ENCODE data around the gene CDH13.

Gene CDH13

DNA sequence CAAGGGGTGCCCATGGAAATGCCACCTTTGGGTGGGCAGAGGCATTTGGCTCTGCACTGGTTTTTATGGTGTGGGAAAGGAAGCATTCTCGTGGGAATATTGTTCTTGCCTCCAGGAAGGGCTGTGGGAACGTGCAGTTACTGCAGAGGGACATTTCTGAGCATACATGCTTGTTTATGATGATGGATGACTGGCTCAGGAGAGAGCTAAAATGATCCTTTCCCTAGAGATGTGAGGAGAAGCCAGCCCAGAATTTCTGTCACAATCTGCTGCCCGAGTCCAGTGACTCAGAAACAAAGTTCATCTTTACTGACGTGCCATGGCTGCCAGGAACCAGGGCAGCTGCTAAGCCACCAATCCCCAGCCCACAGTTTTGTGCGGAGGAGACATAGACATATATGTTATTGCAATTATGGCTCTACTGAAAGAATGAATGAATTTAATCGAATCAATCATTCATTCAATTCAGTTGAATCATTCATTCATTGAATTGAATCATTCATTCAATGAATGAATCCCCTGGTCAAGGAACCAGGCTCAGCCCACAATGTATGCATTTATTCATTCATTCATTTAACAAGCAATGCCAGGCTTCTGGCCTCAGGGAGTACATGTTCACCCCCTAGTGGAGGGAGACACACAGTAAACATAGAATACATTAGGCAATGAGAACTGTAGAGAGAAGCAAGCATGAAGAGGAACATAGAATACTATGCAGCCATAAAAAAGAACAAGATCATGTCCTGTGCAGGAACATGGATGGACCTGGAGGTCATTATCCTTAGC lies 766.6 kb downstream of the CDH13 start:
- no peak for DNase-seq

DNA sequence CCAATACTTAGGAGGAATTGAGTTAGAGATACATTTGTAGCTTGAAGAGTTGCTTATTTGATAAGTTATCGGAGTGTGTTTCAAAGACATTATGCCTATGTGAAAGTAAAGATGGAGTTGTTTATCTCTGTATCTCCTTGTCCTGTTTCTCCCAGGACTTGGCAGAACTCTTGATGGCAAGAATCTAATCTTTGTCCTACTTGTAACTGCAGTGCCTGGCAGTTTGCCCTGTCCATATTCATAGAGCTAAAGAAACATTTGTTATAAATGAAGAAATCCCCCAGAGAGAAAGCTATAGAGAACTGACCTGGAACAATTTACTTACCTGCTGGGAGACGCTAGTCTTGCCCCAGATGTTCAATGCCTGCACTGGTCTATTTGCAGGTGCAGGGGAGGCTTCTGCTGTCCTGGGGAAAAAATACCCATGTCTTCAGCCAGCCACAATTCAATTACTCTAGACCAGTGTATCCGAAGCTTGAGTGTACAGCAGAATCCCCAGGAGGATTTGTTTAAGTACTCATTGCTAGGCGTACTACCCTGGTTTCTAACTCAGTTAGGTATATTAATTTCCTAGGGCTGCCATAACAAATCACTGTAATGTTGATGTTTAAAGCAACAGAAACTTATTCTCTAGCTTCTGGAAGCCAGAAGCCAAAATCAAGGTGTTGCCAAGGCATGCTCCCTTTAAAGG lies 771.0 kb downstream of the CDH13 start:
- no peak for DNase-seq

DNA sequence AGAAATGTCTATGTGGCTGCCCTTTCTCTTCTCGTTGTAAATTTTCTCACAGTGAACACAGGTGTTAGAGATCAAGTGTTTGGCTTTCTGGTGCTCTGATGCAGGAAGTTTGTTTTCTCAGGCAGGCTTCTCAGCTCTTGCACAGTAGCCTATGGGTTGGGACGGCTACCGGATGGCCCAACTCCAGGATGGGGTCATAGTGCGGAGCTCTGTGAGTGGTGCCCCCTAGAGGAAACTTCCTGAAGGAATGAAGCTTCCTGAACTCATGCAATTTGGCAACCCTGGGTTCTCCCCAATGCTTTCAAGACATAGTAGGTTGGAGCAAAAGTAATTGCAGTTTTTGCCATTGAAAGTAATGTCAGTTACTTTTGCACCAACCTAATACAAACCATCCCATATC lies 773.5 kb downstream of the CDH13 start:
- DNase-seq, result no peak

DNA sequence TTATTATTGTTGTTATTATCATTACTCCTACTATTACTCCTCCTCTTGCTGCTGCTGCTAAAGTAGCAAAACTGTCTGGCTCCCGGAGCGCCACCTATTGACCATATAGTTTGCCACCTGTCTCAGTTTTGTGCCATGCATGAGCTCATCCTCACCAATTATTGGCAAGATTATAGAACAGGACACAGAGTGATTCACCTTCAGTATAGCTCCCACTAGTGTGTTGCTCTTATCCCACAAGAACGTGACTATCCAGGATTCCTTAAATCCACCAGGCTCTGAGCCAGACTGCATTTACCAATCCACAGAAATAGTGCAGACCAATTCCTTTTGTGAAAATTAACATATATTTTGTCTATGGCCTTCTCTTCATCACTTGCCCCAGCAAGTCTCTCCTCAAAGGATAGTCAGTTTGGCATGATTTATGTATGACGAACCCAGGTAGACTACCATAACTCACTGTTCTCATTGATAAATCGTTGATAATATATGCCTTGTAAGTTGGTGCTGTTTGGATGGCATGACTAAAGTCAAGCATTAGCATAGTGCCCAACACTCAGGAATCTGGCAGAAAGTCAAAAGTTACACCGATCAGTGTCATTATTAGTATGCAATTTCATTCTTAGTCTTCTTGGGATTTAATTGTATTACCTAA lies 775.5 kb downstream of the CDH13 start:
- DNase-seq, result no peak

DNA sequence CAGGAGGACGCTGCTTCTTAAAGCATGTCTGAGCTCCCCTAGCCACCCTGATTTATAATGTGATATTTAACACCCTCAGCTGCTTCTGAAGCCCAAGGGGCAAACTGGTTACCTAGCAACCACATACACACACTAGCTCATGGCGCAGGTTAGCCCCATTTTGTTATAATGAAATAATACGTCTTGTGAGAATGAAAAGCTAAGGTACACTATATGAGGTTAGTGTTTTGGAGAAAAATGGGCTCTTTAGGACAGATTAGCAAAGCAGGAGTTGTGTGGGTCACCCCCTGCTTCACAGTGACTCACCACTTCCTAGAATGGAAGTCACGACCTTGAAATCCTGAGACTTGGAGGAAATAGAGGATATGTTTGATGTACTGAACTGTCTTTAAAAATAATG lies 776.2 kb downstream of the CDH13 start:
- no peak for DNase-seq

DNA sequence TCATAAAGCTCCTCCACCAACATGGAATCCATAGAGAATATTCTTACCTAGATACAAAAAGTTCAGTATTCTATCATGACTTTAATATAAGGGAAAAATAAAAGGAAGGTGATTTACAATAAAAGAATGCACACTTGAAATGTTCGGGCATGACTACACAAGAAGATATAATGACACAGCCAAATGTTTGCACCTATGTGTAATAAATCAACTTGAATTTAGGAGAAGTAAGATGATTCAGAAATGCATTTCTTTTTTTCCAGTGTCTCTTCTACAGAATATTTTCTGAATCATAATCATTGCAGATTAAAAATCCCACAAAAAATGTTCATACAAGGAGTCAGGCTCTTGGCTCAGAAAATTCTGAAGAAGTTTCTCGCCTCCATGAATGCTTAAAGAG lies 777.0 kb downstream of the CDH13 start:
- no peak for DNase-seq

DNA sequence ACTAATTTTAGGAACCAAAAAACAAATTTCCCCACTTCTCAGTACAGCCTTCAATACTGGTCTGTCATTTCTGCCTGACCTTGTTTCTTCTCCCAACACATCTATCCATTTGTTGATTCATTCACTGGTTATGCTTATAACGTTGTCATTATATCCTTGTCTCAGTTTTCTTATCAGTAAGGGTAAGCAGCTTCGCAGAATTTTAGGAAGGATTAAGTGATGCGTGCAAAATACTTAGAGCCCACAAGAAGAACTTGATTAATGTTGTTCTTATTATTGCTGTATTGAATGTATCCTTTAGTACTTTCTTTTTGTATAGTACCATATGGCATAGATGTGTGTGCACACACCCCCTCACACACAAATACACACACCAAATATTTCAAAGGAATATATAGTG lies 777.5 kb downstream of the CDH13 start:
- DNase-seq, result no peak

DNA sequence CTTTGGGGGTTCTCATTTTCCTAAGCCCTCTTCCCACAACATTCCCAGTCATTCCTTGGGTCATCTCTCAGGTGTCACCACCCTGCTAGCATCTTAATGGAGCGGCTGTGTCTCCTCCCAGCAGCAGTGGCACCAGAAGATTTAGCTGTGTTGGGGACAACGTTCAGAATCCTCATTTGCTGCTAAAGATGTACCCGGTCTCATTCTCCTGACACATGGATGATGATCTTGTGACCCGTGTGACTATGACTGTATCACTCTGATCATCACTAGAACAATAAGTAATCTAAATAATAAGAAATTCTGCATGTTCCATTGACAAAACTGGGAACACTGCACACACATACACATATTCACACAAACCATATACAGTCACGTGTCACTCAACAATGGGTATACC lies 781.2 kb downstream of the CDH13 start:
- DNase-seq, result no peak

DNA sequence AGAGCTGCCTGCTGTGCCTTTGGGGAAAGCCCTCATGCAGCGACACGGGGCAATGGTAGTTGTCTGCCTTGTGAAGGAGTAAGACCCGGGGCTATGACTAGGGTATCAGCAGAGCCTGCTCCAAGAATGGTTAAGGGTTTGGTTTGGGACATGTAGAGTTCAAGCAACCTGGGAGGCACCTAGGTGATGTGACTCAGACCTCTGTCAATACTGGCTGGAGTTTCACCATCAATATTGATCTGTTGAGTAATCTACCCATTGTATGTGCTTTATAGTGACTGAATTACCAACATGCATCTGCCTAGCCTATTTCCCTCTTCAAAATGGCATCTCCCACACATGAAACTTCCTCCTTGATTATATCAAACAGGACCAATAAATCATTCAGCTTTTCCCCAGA lies 782.6 kb downstream of the CDH13 start:
- no peak for DNase-seq

DNA sequence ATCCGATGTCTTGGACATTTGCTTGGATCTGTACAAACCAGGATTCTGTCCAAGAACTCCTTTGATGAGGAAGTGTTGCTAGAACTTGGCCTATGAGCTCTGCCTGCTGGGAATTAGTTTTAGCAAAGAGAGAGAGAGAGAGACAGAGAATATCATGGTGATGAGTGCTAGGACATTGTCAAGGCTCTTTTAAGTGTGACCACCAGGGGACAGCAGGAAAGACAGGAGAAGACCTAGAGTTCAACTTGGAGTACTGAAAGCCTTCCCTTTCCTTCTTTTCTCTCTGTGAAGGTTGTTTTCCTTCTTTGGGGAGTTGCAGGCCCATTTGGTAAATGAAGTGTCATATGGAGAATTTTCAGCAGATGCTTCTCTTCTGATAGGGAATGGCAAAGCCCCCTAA lies 791.8 kb downstream of the CDH13 start:
- DNase-seq, result no peak

DNA sequence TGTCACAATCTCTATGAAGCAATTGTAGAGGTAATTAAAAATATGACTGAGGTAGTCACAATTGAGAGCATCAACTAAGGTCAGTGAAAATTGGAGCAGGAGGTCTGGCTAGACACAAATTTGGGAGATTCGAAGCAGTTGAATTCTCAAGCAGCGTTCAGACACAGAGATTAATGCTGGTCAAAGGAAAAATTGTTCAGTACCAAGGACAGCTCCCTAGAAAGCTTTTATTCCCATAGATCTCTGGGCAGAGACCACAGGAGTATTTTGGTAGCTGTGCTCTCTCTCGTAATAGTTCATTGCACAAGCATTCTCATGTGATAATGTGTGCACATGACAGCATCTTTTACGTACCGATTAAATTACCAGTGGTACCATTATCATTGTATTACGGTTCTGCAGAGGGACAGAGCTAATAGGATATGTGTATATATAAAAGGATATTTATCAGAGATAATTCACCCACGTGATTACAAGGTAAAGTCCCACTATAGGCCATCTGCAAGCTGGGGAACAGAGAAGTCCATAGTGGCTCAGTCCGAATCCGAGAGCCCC lies 793.5 kb downstream of the CDH13 start:
- DNase-seq, result no peak

DNA sequence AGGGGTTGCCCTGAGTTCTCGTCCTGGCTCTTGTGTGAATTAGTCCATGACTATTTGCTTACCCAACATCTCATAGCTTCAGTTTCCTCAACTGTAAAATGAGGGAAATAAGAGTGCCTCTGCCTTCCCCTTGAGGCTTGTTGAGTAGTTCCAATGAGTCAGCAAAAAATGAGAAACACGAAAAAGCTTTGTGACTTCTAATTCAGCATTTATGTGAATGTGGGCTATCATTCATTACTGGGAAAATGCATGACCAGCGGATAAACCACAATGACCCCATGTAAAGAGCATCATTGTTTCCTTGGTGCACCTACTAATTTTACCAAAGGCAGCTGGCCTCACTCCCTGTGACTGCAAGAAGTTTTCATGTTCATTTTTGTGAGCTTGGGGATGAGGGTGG lies 806.4 kb downstream of the CDH13 start:
- DNase-seq, result no peak

DNA sequence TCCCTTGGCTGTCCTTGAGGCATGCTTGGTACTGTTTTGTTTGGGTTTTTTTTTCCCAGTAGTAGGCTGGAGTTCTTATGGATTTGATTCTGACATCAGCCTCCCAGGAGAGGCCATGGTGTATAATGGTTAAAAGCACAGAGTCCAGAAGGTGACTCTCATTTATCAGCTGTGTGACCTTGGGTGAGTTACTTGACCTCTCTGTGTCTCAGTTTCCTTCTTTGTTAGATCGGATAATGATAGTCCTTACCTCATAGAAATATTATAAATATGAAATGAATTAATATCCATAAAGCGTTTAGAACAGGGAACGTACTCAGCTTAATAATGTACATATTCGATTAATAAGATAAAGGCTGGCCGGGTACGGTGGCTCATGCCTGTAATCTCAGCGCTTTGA lies 810.3 kb downstream of the CDH13 start:
- no peak for DNase-seq

DNA sequence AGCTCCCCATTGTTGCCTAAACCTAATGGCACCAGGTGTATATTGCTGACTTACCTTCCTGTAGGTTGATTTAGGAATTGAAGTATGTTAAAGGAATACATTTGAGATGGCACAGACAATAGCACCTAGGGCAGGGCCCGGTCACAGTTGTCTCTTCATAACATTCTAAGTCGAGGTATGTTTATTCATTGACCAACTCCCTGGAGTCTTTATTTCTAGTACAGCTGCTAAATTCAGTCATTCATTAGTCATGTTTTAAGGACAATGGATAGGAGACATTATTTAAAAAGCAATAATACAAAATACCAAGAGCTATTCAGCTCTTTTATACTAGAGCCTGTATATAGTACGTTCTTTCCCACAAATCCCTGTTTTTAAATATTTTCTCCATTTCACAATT lies 811.6 kb downstream of the CDH13 start:
- no peak for DNase-seq

DNA sequence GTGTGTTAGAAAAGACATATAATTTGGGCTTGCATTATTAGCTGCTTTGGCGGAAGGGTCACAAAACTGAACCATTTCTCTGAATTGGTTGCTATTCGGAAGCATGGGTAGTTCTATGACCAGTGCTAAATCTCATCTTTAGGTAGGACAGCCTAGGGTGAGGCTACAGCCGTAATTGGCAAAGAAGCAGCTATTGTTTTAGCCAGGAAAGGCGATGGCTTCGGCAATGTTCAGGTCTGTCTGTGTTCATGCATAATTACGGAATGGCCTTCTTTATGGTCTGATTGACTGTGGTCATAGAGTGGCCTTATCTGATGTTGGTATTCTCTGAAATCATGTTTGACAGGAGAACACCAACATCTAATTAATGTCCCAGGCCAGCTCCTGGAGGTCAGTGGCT lies 812.6 kb downstream of the CDH13 start:
- no peak for DNase-seq

DNA sequence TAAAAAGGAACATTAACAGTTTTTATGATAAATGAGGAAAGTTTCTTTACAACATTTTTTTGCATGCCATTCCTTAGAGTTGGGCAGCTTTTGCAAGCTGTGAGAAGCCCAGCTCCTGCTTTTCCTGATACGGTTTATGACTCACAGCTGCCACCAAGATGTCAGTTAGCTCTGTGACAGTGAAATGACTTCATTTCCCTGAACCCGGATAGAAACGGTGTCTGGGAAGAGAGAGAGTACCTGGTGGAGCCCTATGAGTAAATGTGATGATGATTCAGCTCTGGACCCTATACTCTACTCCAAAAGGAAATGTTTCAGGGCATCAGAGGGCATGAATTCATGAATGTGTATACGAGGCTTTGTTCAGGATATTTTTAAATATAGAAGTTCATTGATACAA lies 814.7 kb downstream of the CDH13 start:
- DNase-seq, result no peak

DNA sequence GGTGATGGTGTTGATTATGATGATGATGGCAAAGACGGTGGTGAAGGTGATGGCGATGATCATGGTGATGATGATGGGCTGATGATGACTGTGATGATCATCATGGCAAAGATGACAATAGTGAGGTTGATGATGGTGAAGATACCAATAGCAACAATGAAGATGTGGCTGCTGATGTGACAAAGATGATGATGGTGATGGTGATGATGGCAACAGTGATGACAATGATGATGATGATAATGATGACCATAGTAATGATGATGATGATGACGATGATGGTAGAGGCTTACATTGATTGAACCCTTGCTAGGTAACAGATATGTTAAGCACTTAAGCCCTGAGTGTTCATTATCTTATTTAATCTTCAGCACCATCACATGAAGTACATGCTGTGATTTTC lies 817.2 kb downstream of the CDH13 start:
- no peak for DNase-seq

DNA sequence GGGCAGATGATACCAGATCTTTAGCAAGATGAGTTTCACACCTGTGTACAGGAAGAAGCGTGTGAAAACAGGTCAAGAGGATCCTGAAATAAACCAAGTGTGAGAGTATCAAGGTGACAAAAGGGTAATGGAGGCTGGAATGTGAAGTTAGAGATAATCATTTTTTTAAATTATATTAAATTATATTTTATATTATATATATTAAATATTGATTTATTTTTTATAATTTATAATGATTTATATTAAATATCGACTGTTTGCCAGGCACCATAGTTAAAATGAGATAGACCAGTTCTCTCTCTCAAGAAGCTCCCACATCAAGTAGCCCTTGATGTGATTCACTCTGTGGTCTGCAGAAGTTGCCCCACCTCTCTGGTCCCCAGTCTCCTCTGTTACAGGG lies 820.8 kb downstream of the CDH13 start:
- no peak for DNase-seq

DNA sequence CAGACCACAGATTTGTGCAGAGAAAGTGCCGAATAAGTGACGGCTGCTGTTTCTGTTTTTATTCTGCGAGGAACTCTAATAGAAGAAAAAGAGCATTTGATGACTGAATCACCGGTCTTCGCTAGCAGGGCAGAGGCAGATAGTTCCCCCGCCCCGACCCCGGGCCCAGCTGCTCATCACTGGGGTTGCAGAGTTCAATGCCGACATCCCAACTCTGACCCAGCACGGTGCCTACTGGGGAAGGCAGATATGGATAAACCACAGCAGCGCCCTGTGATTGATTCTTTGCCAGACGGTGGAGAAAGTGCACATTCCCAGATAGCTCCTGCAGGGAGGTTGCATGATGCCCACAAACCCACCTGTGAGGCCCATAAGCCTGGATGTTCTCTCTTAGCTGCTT lies 823.1 kb downstream of the CDH13 start:
- no peak for DNase-seq

DNA sequence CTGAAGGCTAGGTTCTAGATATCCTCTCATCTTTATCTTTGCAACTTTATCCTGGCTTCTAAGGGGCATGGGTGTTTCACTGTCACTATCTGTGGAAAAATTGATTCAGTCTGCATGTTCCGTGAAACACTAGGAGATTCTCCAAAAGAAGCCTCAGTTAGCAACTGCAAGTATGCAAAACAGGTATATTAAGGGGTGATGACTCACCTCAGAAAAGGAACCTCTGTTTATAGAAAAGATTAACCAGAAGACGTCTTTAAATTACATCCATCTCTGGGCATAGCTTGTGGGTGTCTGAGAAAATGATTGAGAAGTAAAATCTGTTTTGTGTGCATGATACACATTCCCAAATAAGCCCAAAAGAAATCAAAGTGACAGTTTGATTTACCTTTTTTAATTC lies 827.2 kb downstream of the CDH13 start:
- no peak for DNase-seq

DNA sequence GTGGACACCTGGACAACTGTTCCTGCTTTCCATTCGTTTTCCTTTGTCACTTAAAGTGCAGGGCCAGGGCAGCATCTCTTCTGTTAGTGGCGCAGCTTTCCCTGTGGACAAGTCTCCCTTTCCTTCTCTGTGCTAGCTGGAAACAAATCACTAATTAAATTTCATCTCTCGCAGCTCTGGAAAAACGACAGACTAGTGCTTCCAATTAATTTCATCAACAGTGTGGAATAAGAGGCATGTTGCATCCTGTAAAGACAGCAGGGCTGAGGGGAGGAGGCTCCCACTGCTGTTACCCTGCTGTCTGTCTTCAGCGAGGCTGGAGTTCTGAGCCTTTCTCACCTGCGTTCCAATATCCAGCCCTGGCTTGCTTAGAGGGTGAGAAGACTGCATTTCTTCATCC lies 828.9 kb downstream of the CDH13 start:
- DNase-seq, result no peak

DNA sequence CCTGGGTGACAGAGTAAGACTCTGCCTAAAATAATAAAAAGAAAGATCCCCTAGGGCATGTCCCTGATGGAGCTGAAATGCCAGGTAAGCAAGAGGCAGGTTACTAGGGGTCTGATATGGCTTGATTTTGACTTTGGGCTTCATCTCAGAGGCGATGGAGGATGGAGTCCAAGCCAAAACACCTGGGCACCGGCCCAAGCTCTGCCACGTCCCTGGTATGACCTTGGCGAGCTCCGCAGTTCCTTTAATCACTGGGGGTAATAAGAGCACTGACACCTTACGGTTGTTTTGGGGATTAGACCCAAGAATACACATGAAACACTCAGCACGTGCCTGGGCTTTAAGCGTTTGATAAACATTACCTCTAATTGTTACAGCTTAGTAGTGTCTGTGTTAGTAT lies 830.2 kb downstream of the CDH13 start:
- no peak for DNase-seq

DNA sequence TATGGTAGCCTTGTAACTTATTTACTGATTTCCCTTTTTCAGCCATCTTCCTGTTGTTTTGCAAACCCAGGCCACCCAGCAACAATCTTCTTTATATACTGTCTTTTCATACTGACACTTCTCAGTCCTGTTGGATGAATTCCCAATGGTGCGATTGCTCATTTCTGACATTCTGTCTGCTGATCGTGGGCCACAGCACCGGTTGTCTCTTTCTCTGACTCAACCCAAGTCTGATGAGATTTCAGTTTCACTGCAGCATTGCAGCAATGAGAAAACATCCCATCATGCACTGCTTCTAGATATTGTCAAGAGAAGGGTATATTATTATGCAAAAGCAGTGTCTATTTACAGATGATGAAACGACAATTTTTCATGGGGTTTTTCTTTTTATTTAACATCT lies 831.8 kb downstream of the CDH13 start:
- no peak for DNase-seq

DNA sequence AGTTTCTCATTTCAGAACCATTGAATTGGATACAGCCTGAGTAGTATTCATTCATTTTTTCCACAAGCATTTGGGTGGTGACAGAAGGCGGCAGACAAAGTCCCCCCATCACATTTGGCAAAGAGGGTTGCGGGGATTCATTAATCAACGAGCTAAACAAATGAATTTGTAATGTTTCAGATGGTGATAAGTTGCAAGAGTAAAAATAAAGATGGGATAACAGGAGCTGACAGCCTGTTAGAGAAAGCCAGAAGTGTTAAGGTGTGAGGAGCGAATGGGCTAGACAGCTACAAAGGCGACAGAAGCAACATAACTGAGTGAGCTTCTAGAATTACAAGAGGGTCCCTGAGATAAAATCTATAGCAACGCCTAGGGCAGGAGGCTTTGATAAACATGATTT lies 838.2 kb downstream of the CDH13 start:
- no peak for DNase-seq
